Transverse colon (tissue), 4 donors: Measurements from ENCODE around the gene PLTP. TPM values are rescaled to one million over a fixed set of nuclear protein-coding genes. Genes with fewer than 3 reads are reported as not detected.
"Not testable (repeated sequence)": the region's sequence is repeated elsewhere in the genome, so short reads cannot be mapped to it uniquely, and the experiment has no call there.

Experiments
- DNase-seq: peaks from one replicate; pipeline ENCODE4 v3.0.0-alpha.2; 2019
- H3K27ac ChIP-seq, 4 donors: fragments of 200-600 bp; sonication (generic); 2 replicates each; pipeline ENCODE4 v1.5.1; 2016 to 2018; ENCODE audit warnings: inconsistent platforms in 4 of 4
- H3K27me3 ChIP-seq: fragments of 200-600 bp; sonication (generic); 2 replicates; pipeline ENCODE4 v1.5.1; 2017; ENCODE audit warnings: inconsistent platforms
- H3K36me3 ChIP-seq, 4 donors: fragments of 200-600 bp; sonication (generic); 2 replicates each; pipeline ENCODE4 v1.5.1; 2017 to 2019; ENCODE audit warnings: inconsistent platforms in 4 of 4
- H3K4me1 ChIP-seq, 4 donors: fragments of 200-600 bp; sonication (generic); 2 replicates each; pipeline ENCODE4 v1.5.1; 2017 to 2020; ENCODE audit warnings: inconsistent platforms in 4 of 4
- H3K4me3 ChIP-seq, 4 donors: fragments of 200-600 bp; sonication (generic); 1 replicate in 1 of 4; 2 replicates in 3 of 4; pipeline versions ENCODE4 v1.5.1 to v1.6.1; 2017 to 2019; ENCODE audit warnings: inconsistent platforms in 4 of 4
- H3K9me3 ChIP-seq, 2 donors: fragments of 200-600 bp; sonication (generic); 2 replicates each; pipeline ENCODE4 v1.5.1; 2017 to 2019; ENCODE audit warnings: inconsistent platforms in 2 of 2
- EP300 ChIP-seq: sonication (generic); formaldehyde crosslinking; IDR thresholded peaks from one replicate; pipeline ENCODE4 v1.6.1; 2017; ENCODE audit warnings: antibody characterized with exemption, low read depth
- POLR2A ChIP-seq: fragments of 450-650 bp; IDR thresholded peaks from one replicate; pipeline ENCODE4 v1.6.1; 2016; ENCODE audit warnings: antibody characterized with exemption, mild to moderate bottlenecking, moderate library complexity
- POLR2AphosphoS5 ChIP-seq, 3 donors: sonication (generic); formaldehyde crosslinking; IDR thresholded peaks; one replicate each; pipeline ENCODE4 v1.6.1; 2016; ENCODE audit warnings: antibody characterized with exemption in 3 of 3
- WGBS, 2 donors: methylation state at CpG; one replicate each; pipeline ENCODE4 v1.1.5; 2018; ENCODE audit warnings: low coverage in 1 of 2; 5-methylcytosine and 5-hydroxymethylcytosine counted together
- in situ Hi-C, 4 donors: fragments of 200-750 bp; cut with MboI; loops; one replicate each; pipeline versions ENCODE4 v1.15.0 to v1.15.1; 2017; ENCODE audit warnings: low sequenced_read_pairs in 3 of 4, low pct_ligation_motif_present in 1 of 4, low pct_unique_long_range_greater_than_20kb in 1 of 4
- intact Hi-C: fragments of 100-400 bp; cut with DNase I; formaldehyde crosslinking; loops from one replicate; pipeline ENCODE4 v1.15.1; 2023; ENCODE audit warnings: low total_unique reads
- total RNA-seq, 4 donors: library from RNA; depleted of rRNA; stranded (reverse); fragments of >200 nt; gene quantifications; one replicate each; pipeline ENCODE4 v1.1.0, GENCODE V29; 2016
- TF ChIP-seq, protein P1 (sequence below), 5 experiments: fragments of 200-600 bp in 3 of 5; fragments of 450-650 bp in 2 of 5; sonication (generic) in 3 of 5; IDR thresholded peaks; 1 replicate in 2 of 5; 2 replicates in 3 of 5; pipeline ENCODE4 v1.5.1; 2016 to 2017; ENCODE audit warnings: antibody characterized with exemption in 5 of 5, inconsistent platforms in 3 of 5, mild to moderate bottlenecking in 2 of 5, moderate library complexity in 1 of 5

The PLTP gene
- total RNA-seq, 4 donors from 2014 or later, result 17.7 to 79.9 (median 59.9) TPM

DNA sequence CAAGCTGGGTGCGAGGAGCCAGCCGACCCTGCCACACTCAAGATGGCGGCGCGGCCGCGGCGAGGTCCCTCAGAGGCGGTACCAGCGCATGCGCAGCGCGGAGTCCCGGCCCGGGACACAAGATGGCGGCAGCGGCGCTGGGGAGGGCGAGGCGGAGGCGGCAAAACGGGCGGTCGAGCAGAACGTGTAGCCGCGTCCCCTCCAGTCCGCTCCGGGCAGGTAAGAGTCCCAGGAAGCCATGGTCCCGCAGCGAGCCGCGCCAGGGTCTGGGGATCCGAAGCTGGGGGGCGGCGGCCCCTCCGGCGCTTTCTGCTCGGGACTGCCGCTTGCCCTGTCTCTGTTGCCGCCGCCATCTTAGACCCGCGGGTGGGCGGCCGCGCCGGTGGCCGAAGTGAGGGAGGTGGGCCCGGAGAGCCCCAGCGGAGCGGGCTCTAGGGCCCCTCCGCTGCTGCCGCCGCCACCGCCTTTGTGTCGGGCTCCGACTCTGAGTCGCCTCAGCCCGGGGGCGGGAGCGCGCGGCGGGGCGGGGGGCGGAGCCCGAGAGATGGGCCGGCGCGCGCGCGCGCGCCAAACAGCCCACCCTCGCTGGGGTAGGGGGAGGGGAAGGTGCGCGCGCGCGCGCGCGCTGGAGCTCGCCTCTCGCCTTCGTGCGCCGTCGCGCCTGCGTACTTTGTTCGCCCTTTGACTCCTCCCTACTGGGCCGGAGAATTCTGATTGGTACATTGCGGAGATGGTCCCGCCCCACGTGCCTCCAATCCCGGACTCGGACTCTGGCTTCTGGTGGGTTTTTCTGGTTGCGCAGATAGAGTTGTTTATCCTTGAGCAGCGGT is 22.8 kb upstream of the PLTP start, which contains the start of gene PCIF1:
Gene PCIF1 (plus strand): TSS at position 98 of the 830 bp plus-strand sequence. CDS start 4,317 bp downstream, outside the sequence.
- intact Hi-C loops, result no loop called here
- 0 to 1% methylated on average over 2 to 48 of the region's 102 CpGs for WGBS, 2 donors
- H3K27me3 ChIP-seq, result no peaks in the 10 kb centered on the region
- DNase-seq, result peak; percentile 98
- H3K4me3 ChIP-seq, result peak within 1 kb of the TSS; percentile 66 to 99 (median 84)
- H3K4me1 ChIP-seq, result peaks cover 7 to 22% (median 10%) of the 10 kb centered on the region in 4 donors
- TF ChIP-seq POLR2AphosphoS5 (IDR thresholded peaks at IDR 0.05) (peak; percentile 97 to 100 (median 100)), EP300 (no peak), POLR2A (peak; percentile 95)
- TF ChIP-seq, protein P1, sequence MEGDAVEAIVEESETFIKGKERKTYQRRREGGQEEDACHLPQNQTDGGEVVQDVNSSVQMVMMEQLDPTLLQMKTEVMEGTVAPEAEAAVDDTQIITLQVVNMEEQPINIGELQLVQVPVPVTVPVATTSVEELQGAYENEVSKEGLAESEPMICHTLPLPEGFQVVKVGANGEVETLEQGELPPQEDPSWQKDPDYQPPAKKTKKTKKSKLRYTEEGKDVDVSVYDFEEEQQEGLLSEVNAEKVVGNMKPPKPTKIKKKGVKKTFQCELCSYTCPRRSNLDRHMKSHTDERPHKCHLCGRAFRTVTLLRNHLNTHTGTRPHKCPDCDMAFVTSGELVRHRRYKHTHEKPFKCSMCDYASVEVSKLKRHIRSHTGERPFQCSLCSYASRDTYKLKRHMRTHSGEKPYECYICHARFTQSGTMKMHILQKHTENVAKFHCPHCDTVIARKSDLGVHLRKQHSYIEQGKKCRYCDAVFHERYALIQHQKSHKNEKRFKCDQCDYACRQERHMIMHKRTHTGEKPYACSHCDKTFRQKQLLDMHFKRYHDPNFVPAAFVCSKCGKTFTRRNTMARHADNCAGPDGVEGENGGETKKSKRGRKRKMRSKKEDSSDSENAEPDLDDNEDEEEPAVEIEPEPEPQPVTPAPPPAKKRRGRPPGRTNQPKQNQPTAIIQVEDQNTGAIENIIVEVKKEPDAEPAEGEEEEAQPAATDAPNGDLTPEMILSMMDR (IDR thresholded peaks at IDR 0.05), result peak in 1 of 5 experiments; percentile 11
- H3K27ac ChIP-seq, result peak within 1 kb of the TSS; percentile 97 to 100 (median 99)
- H3K9me3 ChIP-seq, result no peaks in the 10 kb centered on the region
- H3K36me3 ChIP-seq, result peaks cover 0 to 23% (median 11%) of the 10 kb centered on the region in 4 donors
- in situ Hi-C loops, result no loop called here

DNA sequence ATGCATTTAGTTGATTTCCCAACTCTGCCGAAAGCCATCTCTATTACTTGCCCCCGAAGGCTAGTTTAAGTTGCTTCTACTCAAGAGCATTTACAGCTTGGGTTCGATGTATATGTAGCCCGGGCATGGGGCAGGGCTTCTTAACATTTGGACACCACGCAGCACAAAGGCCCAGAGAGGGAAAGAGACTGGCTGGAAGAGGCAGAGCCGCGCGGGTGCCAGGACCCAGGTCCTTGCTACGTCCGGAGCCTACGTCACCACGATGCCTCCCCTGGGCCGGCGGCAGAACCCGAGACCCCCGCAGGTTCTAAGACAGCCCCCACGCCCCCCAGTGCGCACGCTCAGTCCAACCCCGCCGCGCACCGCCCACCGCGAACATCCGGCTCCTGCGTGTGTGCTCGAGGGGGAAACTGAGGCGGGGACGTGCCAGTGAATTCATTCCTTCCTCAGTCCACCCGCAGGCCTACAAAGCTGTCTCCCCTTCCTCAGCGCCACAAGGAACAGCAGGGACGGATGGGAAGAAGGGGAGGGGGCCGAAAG is 22.2 kb upstream of the PLTP start:
- 0% methylated on average over 1 to 19 of the region's 34 CpGs for WGBS, 2 donors

DNA sequence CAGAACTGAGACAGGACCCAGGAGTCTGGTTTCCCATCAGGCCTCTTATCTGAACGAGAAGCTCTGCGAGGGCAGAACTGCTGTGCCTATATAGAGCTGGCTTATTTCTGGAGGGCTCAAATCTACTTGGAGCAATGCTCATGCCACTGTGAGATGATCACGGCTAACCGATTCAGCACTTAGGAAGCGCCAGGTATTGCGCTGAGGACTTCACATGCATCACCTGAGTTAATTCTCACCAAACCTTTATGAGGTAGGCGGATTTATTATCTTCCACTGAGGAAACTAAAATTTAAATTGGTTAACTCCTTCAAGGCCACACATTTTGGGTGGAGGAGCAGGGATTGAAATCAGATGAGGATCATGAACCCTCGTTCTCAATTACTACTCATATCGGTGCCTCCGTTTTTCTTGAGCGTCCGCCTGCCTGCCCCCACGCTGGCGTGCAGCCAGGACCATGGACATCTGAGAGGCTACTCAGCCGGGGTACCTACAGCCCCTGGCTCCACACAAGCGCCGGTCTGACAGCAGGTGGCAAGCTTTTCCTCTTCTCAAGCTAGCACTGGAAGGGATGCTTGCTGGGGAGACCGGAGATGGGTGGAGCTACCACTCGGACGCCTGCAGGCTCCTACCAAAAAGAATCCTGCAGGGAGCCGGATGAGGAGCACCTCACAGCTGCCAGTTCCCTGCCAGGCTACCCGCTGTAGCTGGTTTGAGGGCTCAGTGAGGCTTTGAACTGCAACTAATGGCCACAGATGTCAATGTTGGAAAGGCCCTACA is 21.5 kb upstream of the PLTP start:
- no peaks in the 10 kb centered on the region for H3K9me3 ChIP-seq
- H3K27ac ChIP-seq, result peak overlapping the region; percentile 97 to 100 (median 99)
- WGBS, 2 donors, result 18 to 43% methylated on average over 2 to 22 of the region's 22 CpGs
- peak; percentile 79 for DNase-seq
- H3K4me1 ChIP-seq, result peaks cover 7 to 22% (median 10%) of the 10 kb centered on the region in 4 donors
- intact Hi-C loops (no loop called here), in situ Hi-C loops (no loop called here)
- H3K4me3 ChIP-seq, result peak overlapping the region; percentile 66 to 99 (median 84)
- peaks cover 0 to 13% (median 6%) of the 10 kb centered on the region in 4 donors for H3K36me3 ChIP-seq
- TF ChIP-seq, protein P1 (IDR thresholded peaks at IDR 0.05), result peak in 4 of 5 experiments; percentile 6 to 41 (median 21)
- no peak for TF ChIP-seq EP300
- peak in 1 of 3 donors; percentile 33 for TF ChIP-seq POLR2AphosphoS5 (IDR thresholded peaks at IDR 0.05)
- no peak for TF ChIP-seq POLR2A
- no peaks in the 10 kb centered on the region for H3K27me3 ChIP-seq

More for the DNA sequence above, 22.2 kb upstream of the PLTP start:
- DNase-seq, result peak; percentile 59
- Histone ChIP-seq H3K4me1 (peaks cover 7 to 22% (median 10%) of the 10 kb centered on the region in 4 donors), H3K27ac (peak overlapping the region; percentile 97 to 100 (median 99)), H3K27me3 (no peaks in the 10 kb centered on the region), H3K9me3 (no peaks in the 10 kb centered on the region), H3K4me3 (peak overlapping the region; percentile 66 to 99 (median 84)), H3K36me3 (peaks cover 0 to 16% (median 7%) of the 10 kb centered on the region in 4 donors)
- intact Hi-C loops, result no loop called here
- no peak for TF ChIP-seq EP300
- TF ChIP-seq, protein P1 (IDR thresholded peaks at IDR 0.05), result no peak
- no peak for TF ChIP-seq POLR2AphosphoS5 (IDR thresholded peaks at IDR 0.05)
- no peak for TF ChIP-seq POLR2A
- in situ Hi-C loops, result no loop called here

DNA sequence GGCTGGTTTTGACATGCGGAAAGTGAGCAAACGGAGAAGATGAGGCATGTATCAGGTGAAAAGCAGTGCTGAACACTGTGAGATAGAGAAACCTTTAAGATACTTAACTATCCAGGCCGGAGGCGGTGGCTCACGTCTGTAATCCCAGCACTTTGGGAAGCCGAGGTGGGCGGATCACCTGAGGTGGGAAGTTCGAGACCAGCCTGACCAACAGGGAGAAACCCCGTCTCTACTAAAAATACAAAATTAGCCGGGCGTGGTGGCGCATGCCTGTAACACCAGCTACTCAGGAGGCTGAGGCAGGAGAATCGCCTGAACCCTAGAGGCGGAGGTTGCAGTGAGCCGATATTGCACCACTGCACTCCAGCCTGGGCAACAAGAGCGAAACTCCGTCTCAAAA is 19.7 kb upstream of the PLTP start:
- H3K27ac ChIP-seq, in situ Hi-C loops, intact Hi-C loops, H3K36me3 ChIP-seq, H3K27me3 ChIP-seq, H3K4me3 ChIP-seq, H3K9me3 ChIP-seq, DNase-seq: not testable (repeated sequence)
- WGBS, 2 donors, result 92% methylated on average over 17 of the region's 17 CpGs; no CpG with 5 or more reads in 1 of the 2 donors
- peaks cover 7 to 21% (median 9%) of the 10 kb centered on the region in 4 donors for H3K4me1 ChIP-seq
